Skeletal muscle tissue (tissue), 4 donors: Measurements from ENCODE around the gene DUSP6. TPM values are rescaled to one million over a fixed set of nuclear protein-coding genes. Genes with fewer than 3 reads are reported as not detected.

Source experiments
- H3K27ac ChIP-seq: one replicate; pipeline ENCODE4 v1.7.0; 2013; ENCODE audit warnings: mild to moderate bottlenecking, low read depth, low read length, inconsistent platforms
- H3K27me3 ChIP-seq, 3 donors: one replicate each; pipeline ENCODE4 v1.7.0; 2013; ENCODE audit warnings: low read length in 3 of 3; ENCODE audit not compliant: control insufficient read depth in 3 of 3, insufficient read depth in 3 of 3
- H3K36me3 ChIP-seq, 3 donors: one replicate each; pipeline ENCODE4 v1.7.0; 2013; ENCODE audit warnings: low read length in 3 of 3; ENCODE audit not compliant: control insufficient read depth in 3 of 3, insufficient read depth in 3 of 3
- H3K4me1 ChIP-seq, 3 donors: one replicate each; pipeline ENCODE4 v1.7.0; 2013; ENCODE audit warnings: low read length in 3 of 3, mild to moderate bottlenecking in 3 of 3; ENCODE audit not compliant: control insufficient read depth in 3 of 3, insufficient read depth in 3 of 3
- H3K4me3 ChIP-seq, 3 donors: one replicate each; pipeline ENCODE4 v1.7.0; 2013; ENCODE audit warnings: low read length in 3 of 3
- H3K9ac ChIP-seq, 3 donors: one replicate each; pipeline ENCODE4 v1.7.0; 2013; ENCODE audit warnings: low read length in 3 of 3, mild to moderate bottlenecking in 3 of 3, moderate library complexity in 2 of 3, low read depth in 1 of 3
- H3K9me3 ChIP-seq, 3 donors: one replicate each; pipeline ENCODE4 v1.7.0; 2013; ENCODE audit warnings: low read length in 3 of 3; ENCODE audit not compliant: control insufficient read depth in 3 of 3
- total RNA-seq: library from RNA; depleted of rRNA; stranded (reverse); fragments of >200 nt; gene quantifications from one replicate; pipeline ENCODE4 v1.2.3, GENCODE V29; 2014
- donor health status: Osteomylitis.

The DUSP6 gene
- 44.9 TPM for total RNA-seq

GRCh38 chr12:89352492-89353187 lies at the start of gene DUSP6:
TSS of gene DUSP6 (minus strand) at chr12:89352501. CDS start at chr12:89352039, 462 bp downstream.
- Histone ChIP-seq H3K9me3 (no peaks in the 10 kb centered on the region), H3K9ac (peak within 1 kb of the TSS; percentile 71 to 83 (median 78)), H3K27ac (peak within 1 kb of the TSS; percentile 88), H3K27me3 (peaks cover 41 to 79% (median 79%) of the 10 kb centered on the region in 3 donors), H3K4me1 (peaks cover 32 to 48% (median 37%) of the 10 kb centered on the region in 3 donors), H3K4me3 (peak within 1 kb of the TSS; percentile 71 to 91 (median 87)), H3K36me3 (peaks cover 0 to 5% (median 0%) of the 10 kb centered on the region in 3 donors)

- Histone ChIP-seq H3K27me3 (no peaks in the 10 kb centered on the region), H3K4me3 (no peak overlapping the region), H3K4me1 (no peaks in the 10 kb centered on the region), H3K36me3 (no peaks in the 10 kb centered on the region), H3K9ac (no peak overlapping the region), H3K27ac (no peak overlapping the region), H3K9me3 (no peaks in the 10 kb centered on the region)
Observed at GRCh38 chr12:89401433-89402058, 49.2 kb upstream of the DUSP6 start.

- Histone ChIP-seq H3K4me1 (no peaks in the 10 kb centered on the region), H3K27me3 (no peaks in the 10 kb centered on the region), H3K9ac (no peak overlapping the region), H3K27ac (no peak overlapping the region), H3K9me3 (no peaks in the 10 kb centered on the region), H3K4me3 (no peak overlapping the region), H3K36me3 (no peaks in the 10 kb centered on the region)
Observed at GRCh38 chr12:89400415-89400814, 48.1 kb upstream of the DUSP6 start.

GRCh38 chr12:89395712-89396111 lies 43.4 kb upstream of the DUSP6 start:
- Histone ChIP-seq H3K27ac (no peak overlapping the region), H3K27me3 (no peaks in the 10 kb centered on the region), H3K9ac (no peak overlapping the region), H3K4me3 (no peak overlapping the region), H3K36me3 (no peaks in the 10 kb centered on the region), H3K9me3 (no peaks in the 10 kb centered on the region), H3K4me1 (no peaks in the 10 kb centered on the region)

- Histone ChIP-seq H3K4me3 (no peak overlapping the region), H3K9ac (no peak overlapping the region), H3K9me3 (no peaks in the 10 kb centered on the region), H3K4me1 (peaks cover 0 to 5% (median 2%) of the 10 kb centered on the region in 3 donors), H3K27ac (no peak overlapping the region), H3K36me3 (no peaks in the 10 kb centered on the region), H3K27me3 (no peaks in the 10 kb centered on the region)
Observed at GRCh38 chr12:89393551-89394121, 41.3 kb upstream of the DUSP6 start.

GRCh38 chr12:89392391-89392790 lies 40.1 kb upstream of the DUSP6 start:
- no peaks in the 10 kb centered on the region for H3K36me3 ChIP-seq
- H3K4me1 ChIP-seq: peaks cover 0 to 5% (median 2%) of the 10 kb centered on the region in 3 donors
- H3K9ac ChIP-seq: no peak overlapping the region
- H3K9me3 ChIP-seq: no peaks in the 10 kb centered on the region
- H3K4me3 ChIP-seq: no peak overlapping the region
- no peak overlapping the region for H3K27ac ChIP-seq
- no peaks in the 10 kb centered on the region for H3K27me3 ChIP-seq

GRCh38 chr12:89391726-89392336 lies 39.5 kb upstream of the DUSP6 start:
- no peak overlapping the region for H3K27ac ChIP-seq
- no peak overlapping the region for H3K4me3 ChIP-seq
- H3K27me3 ChIP-seq: no peaks in the 10 kb centered on the region
- H3K4me1 ChIP-seq: peaks cover 0 to 5% (median 2%) of the 10 kb centered on the region in 3 donors
- H3K9me3 ChIP-seq: no peaks in the 10 kb centered on the region
- no peak overlapping the region for H3K9ac ChIP-seq
- no peaks in the 10 kb centered on the region for H3K36me3 ChIP-seq

GRCh38 chr12:89390802-89391673 lies 38.7 kb upstream of the DUSP6 start:
- peaks cover 0 to 6% (median 2%) of the 10 kb centered on the region in 3 donors for H3K4me1 ChIP-seq

GRCh38 chr12:89389755-89390661 lies 37.7 kb upstream of the DUSP6 start:
- no peaks in the 10 kb centered on the region for H3K36me3 ChIP-seq
- H3K9me3 ChIP-seq: no peaks in the 10 kb centered on the region
- no peak overlapping the region for H3K4me3 ChIP-seq
- no peak overlapping the region for H3K27ac ChIP-seq
- H3K27me3 ChIP-seq: no peaks in the 10 kb centered on the region
- peaks cover 0 to 8% (median 2%) of the 10 kb centered on the region in 3 donors for H3K4me1 ChIP-seq
- H3K9ac ChIP-seq: no peak overlapping the region

More at GRCh38 chr12:89390802-89391673, 38.7 kb upstream of the DUSP6 start:
- no peak overlapping the region for H3K9ac ChIP-seq
- H3K9me3 ChIP-seq: no peaks in the 10 kb centered on the region
- H3K36me3 ChIP-seq: no peaks in the 10 kb centered on the region
- no peak overlapping the region for H3K27ac ChIP-seq
- no peak overlapping the region for H3K4me3 ChIP-seq
- no peaks in the 10 kb centered on the region for H3K27me3 ChIP-seq
